H1 (cell line): ENCODE measurements around the gene PLBD1. TPM values are rescaled to one million over a fixed set of nuclear protein-coding genes. Genes with fewer than 3 reads are reported as not detected.

Experiments used
- CTCF ChIA-PET: fragments of 300-600 bp; sonication (Branson Sonifier 250); formaldehyde crosslinking; loops from one replicate; lab custom pipeline; 2021; ENCODE audit not compliant: partially characterized antibody; lab: Charles Lee
- POLR2A ChIA-PET: fragments of 300-600 bp; sonication (Branson Sonifier 250); formaldehyde crosslinking; loops from one replicate; lab custom pipeline; 2021; ENCODE audit warnings: inconsistent platforms; ENCODE audit not compliant: partially characterized antibody; lab: Charles Lee
- DNase-seq, 2 experiments: peaks; one replicate each; pipeline versions ENCODE4 v3.0.0 to v3.0.0-alpha.2; 2010 to 2022; ENCODE audit warnings: low spot score in 2 of 2, low read depth in 1 of 2, mixed read lengths in 1 of 2
- FAIRE-seq: peaks from 2 replicates; lab custom pipeline; 2011; peaks lifted over from hg19 to GRCh38; lab: Jason Lieb, UNC
- H2AFZ ChIP-seq: 2 replicates; pipeline ENCODE4 v1.8.1; 2012; ENCODE audit warnings: low read length, inconsistent platforms
- H2AK5ac ChIP-seq: 2 replicates; pipeline ENCODE4 v1.6.1; 2013; ENCODE audit warnings: low read depth, low read length
- H2BK120ac ChIP-seq: replicated peaks from 2 replicates; pipeline ENCODE3; 2013; ENCODE audit warnings: low read depth, low read length, inconsistent platforms
- H2BK12ac ChIP-seq: 2 replicates; pipeline ENCODE4 v1.6.1; 2013; ENCODE audit warnings: low read depth, low read length
- H2BK15ac ChIP-seq: 2 replicates; pipeline ENCODE4 v1.6.1; 2013; ENCODE audit warnings: low read length
- H2BK20ac ChIP-seq: 2 replicates; pipeline ENCODE4 v1.6.1; 2013; ENCODE audit warnings: low read length
- H2BK5ac ChIP-seq: 2 replicates; pipeline ENCODE4 v1.6.1; 2013; ENCODE audit warnings: low read depth, low read length
- H3K14ac ChIP-seq: 2 replicates; pipeline ENCODE4 v1.6.1; 2013; ENCODE audit warnings: inconsistent platforms; ENCODE audit not compliant: insufficient read length
- H3K18ac ChIP-seq: 2 replicates; pipeline ENCODE4 v1.6.1; 2013; ENCODE audit warnings: low read length; ENCODE audit errors: extremely low read depth
- H3K23ac ChIP-seq: 2 replicates; pipeline ENCODE4 v1.6.1; 2013; ENCODE audit warnings: inconsistent platforms; ENCODE audit not compliant: insufficient read length
- H3K23me2 ChIP-seq: 2 replicates; pipeline ENCODE4 v1.6.1; 2013; ENCODE audit warnings: low read depth, low read length
- H3K27ac ChIP-seq: 2 replicates; pipeline ENCODE4 v1.6.1; 2011; ENCODE audit warnings: low read depth, low read length, inconsistent platforms
- H3K27me3 ChIP-seq, 4 experiments: replicated peaks in 1 of 4; 1 replicate in 1 of 4; 2 replicates in 3 of 4; pipeline versions ENCODE4 v1.6.1 to v1.8.1; 2011 to 2013; ENCODE audit warnings: low read length in 3 of 4, mild to moderate bottlenecking in 3 of 4, inconsistent platforms in 2 of 4, mixed read lengths in 2 of 4, moderate library complexity in 1 of 4; ENCODE audit not compliant: control insufficient read depth in 3 of 4, insufficient read depth in 3 of 4; ENCODE audit errors: extremely low read depth in 1 of 4
- H3K36me3 ChIP-seq, 4 experiments: 2 replicates each; pipeline versions ENCODE4 v1.6.1 to v1.8.1; 2011 to 2013; ENCODE audit warnings: mild to moderate bottlenecking in 4 of 4, low read length in 3 of 4, moderate library complexity in 2 of 4, control low read depth in 1 of 4, inconsistent platforms in 1 of 4; ENCODE audit not compliant: insufficient read depth in 4 of 4, control insufficient read depth in 2 of 4
- H3K4ac ChIP-seq: replicated peaks from 2 replicates; pipeline ENCODE3; 2013; ENCODE audit warnings: low read length, low read depth, mixed read lengths, inconsistent platforms; ENCODE audit not compliant: insufficient read length
- H3K4me1 ChIP-seq, 4 experiments: replicated peaks in 1 of 4; 1 replicate in 1 of 4; 2 replicates in 3 of 4; pipeline versions ENCODE4 v1.6.1 to v1.8.1; 2011 to 2013; ENCODE audit warnings: low read length in 3 of 4, inconsistent platforms in 2 of 4, mixed read lengths in 1 of 4; ENCODE audit not compliant: insufficient read depth in 4 of 4, control insufficient read depth in 3 of 4
- H3K4me2 ChIP-seq, 2 experiments: 2 replicates each; pipeline versions ENCODE4 v1.6.1 to v1.8.1; 2011 to 2013; ENCODE audit warnings: low read depth in 2 of 2, low read length in 2 of 2, control low read depth in 1 of 2, inconsistent platforms in 1 of 2, mild to moderate bottlenecking in 1 of 2; ENCODE audit not compliant: insufficient read depth in 1 of 2
- H3K4me3 ChIP-seq, 4 experiments: fragments of 200-600, 300-600 bp in 1 of 4; sonication (generic), shearing (Covaris generic), sonication (Bioruptor Twin) in 1 of 4; 2 replicates each; pipeline versions ENCODE4 v1.5.1 to v1.8.1; 2011 to 2016; ENCODE audit warnings: low read length in 4 of 4, low read depth in 3 of 4, control low read depth in 2 of 4, inconsistent platforms in 2 of 4, mild to moderate bottlenecking in 2 of 4, mixed read lengths in 1 of 4, moderate library complexity in 1 of 4; ENCODE audit not compliant: insufficient read depth in 2 of 4; ENCODE audit errors: extremely low read depth in 1 of 4
- H3K56ac ChIP-seq: replicated peaks from 2 replicates; pipeline ENCODE3; 2013; ENCODE audit warnings: low read depth, mild to moderate bottlenecking, mixed read lengths, low read length, inconsistent platforms; ENCODE audit not compliant: insufficient read length
- H3K79me1 ChIP-seq: 2 replicates; pipeline ENCODE4 v1.6.1; 2013; ENCODE audit warnings: low read depth, low read length, control low read depth
- H3K79me2 ChIP-seq, 2 experiments: 2 replicates each; pipeline versions ENCODE4 v1.6.1 to v1.8.1; 2012 to 2013; ENCODE audit warnings: low read length in 2 of 2, mild to moderate bottlenecking in 2 of 2, inconsistent platforms in 1 of 2; ENCODE audit not compliant: insufficient read depth in 2 of 2, control insufficient read depth in 1 of 2
- H3K9ac ChIP-seq, 4 experiments: replicated peaks in 1 of 4; 1 replicate in 1 of 4; 2 replicates in 3 of 4; pipeline versions ENCODE4 v1.6.1 to v1.8.1; 2011 to 2013; ENCODE audit warnings: low read depth in 3 of 4, low read length in 3 of 4, control low read depth in 2 of 4, mild to moderate bottlenecking in 2 of 4, moderate library complexity in 2 of 4, inconsistent platforms in 1 of 4; ENCODE audit errors: extremely low read depth in 1 of 4
- H3K9me3 ChIP-seq, 2 experiments: 2 replicates each; pipeline versions ENCODE4 v1.6.1 to v1.8.1; 2012 to 2013; ENCODE audit warnings: mild to moderate bottlenecking in 2 of 2, moderate library complexity in 2 of 2, control low read depth in 1 of 2, inconsistent platforms in 1 of 2, low read depth in 1 of 2, low read length in 1 of 2, mixed read lengths in 1 of 2; ENCODE audit not compliant: insufficient read depth in 2 of 2
- H4K20me1 ChIP-seq, 2 experiments: replicated peaks in 1 of 2; 2 replicates each; pipeline versions ENCODE3 to v1.8.1; 2011 to 2013; ENCODE audit warnings: inconsistent platforms in 2 of 2, low read length in 2 of 2, mild to moderate bottlenecking in 1 of 2; ENCODE audit not compliant: insufficient read depth in 2 of 2, control insufficient read depth in 1 of 2
- H4K5ac ChIP-seq: 2 replicates; pipeline ENCODE4 v1.6.1; 2013; ENCODE audit warnings: low read length, low read depth, mixed read lengths, inconsistent platforms; ENCODE audit not compliant: insufficient read length
- H4K8ac ChIP-seq: 2 replicates; pipeline ENCODE4 v1.8.0; 2013; ENCODE audit warnings: mild to moderate bottlenecking, moderate library complexity, low read length, inconsistent platforms; ENCODE audit not compliant: insufficient read depth; ENCODE audit errors: extremely low read depth
- H4K91ac ChIP-seq: replicated peaks from 2 replicates; pipeline ENCODE3; 2013; ENCODE audit warnings: low read length, mixed read lengths, inconsistent platforms; ENCODE audit not compliant: insufficient read length
- ASH2L ChIP-seq: fragments of 200-600, 300-600 bp; sonication (generic); IDR thresholded peaks from one replicate; pipeline ENCODE4 v1.7.1; 2017; ENCODE audit warnings: low read length
- BRCA1 ChIP-seq: IDR thresholded peaks from 2 replicates; pipeline ENCODE4 v1.6.1; 2012; ENCODE audit warnings: low read depth, low read length, improper control_type of control experiment
- GTF2F1 ChIP-seq: IDR thresholded peaks from 2 replicates; pipeline ENCODE4 v1.6.1; 2012; ENCODE audit warnings: low read depth, low read length, improper control_type of control experiment, borderline replicate concordance
- JUN ChIP-seq: IDR thresholded peaks from 2 replicates; pipeline ENCODE4 v1.6.1; 2011; ENCODE audit warnings: low read depth, mild to moderate bottlenecking, improper control_type of control experiment, low read length
- JUND ChIP-seq: IDR thresholded peaks from 2 replicates; pipeline ENCODE4 v1.6.1; 2011; ENCODE audit warnings: mild to moderate bottlenecking, improper control_type of control experiment, low read length
- KDM5A ChIP-seq: fragments of 200-600 bp; IDR thresholded peaks from 2 replicates; pipeline ENCODE4 v1.7.1; 2012; ENCODE audit warnings: mild to moderate bottlenecking, low read length, inconsistent platforms, mixed read lengths
- POLR2A ChIP-seq, 2 experiments: IDR thresholded peaks; 1 replicate in 1 of 2; 2 replicates in 1 of 2; pipeline ENCODE4 v1.6.1; 2011; ENCODE audit warnings: low read depth in 2 of 2, low read length in 2 of 2, mild to moderate bottlenecking in 2 of 2; ENCODE audit errors: control extremely low read depth in 1 of 2
- POU5F1 ChIP-seq: IDR thresholded peaks from 2 replicates; pipeline ENCODE4 v1.6.1; 2011; ENCODE audit warnings: low read depth, mild to moderate bottlenecking, low read length, moderate library complexity
- RNF2 ChIP-seq: fragments of 200-900, 300-1000 bp; sonication (generic); IDR thresholded peaks from 2 replicates; pipeline ENCODE4 v1.7.1; 2016; ENCODE audit warnings: borderline replicate concordance, low read depth, mild to moderate bottlenecking, antibody characterized with exemption, low read length; ENCODE audit not compliant: poor library complexity, severe bottlenecking; ENCODE audit errors: missing control alignments
- SIX5 ChIP-seq: IDR thresholded peaks from 2 replicates; pipeline ENCODE4 v1.6.1; 2011; ENCODE audit warnings: mild to moderate bottlenecking, low read depth, low read length
- SP2 ChIP-seq: IDR thresholded peaks from 2 replicates; pipeline ENCODE4 v1.6.1; 2012; ENCODE audit warnings: mild to moderate bottlenecking, low read length, inconsistent platforms
- ZNF274 ChIP-seq: IDR thresholded peaks from 2 replicates; pipeline ENCODE4 v1.7.0; 2012; ENCODE audit warnings: low read length, borderline replicate concordance; ENCODE audit errors: extremely low read depth
- WGBS, 2 experiments: shearing (Covaris generic) in 1 of 2; methylation state at CpG; one replicate each; pipeline versions ENCODE4 v1.1.6 to v1.1.7; 2013 to 2015; ENCODE audit warnings: low lambda C conversion rate in 2 of 2, mixed read lengths in 2 of 2, inconsistent platforms in 1 of 2, low coverage in 1 of 2, missing lambda C conversion rate in 1 of 2; ENCODE audit not compliant: insufficient replicate concordance in 2 of 2, insufficient coverage in 1 of 2, insufficient read length in 1 of 2; ENCODE audit errors: extremely low coverage in 1 of 2, missing lambda C conversion rate in 1 of 2; 5-methylcytosine and 5-hydroxymethylcytosine counted together
- polyA plus RNA-seq, 7 experiments: library from polyadenylated mRNA; depleted of rRNA in 3 of 7; stranded (reverse) in 5 of 7; unstranded in 2 of 7; fragments of >200 nt in 5 of 7; fragments of 200-250 nt in 2 of 7; gene quantifications; 1 replicate in 5 of 7; 2 replicates in 1 of 7; 4 replicates in 1 of 7; pipeline versions ENCODE4 v1.2.1 to v1.2.3, GENCODE V29; 2011 to 2013; ENCODE audit warnings: missing spikeins in 2 of 7, mixed read lengths in 2 of 7
- total RNA-seq: library from RNA; stranded (reverse); fragmentation: NEBNext Ultra II Directional; extraction: Animal tissue kit (Norgen Biotek cat#: 25700); gene quantifications from 2 replicates; pipeline ENCODE4 v1.2.1, GENCODE V29; 2021

PLBD1 gene
- total and polyA plus RNA-seq, 2 of the 8 experiments (the other 6 are each of a cell fraction or from before 2014, with no cell fraction given) = 6.3 to 12.3 TPM

- Histone ChIP-seq H3K14ac (no peak overlapping the region), H2BK5ac (no peak overlapping the region), H3K36me3 (no peaks in the 10 kb centered on the region), H2AK5ac (no peak overlapping the region), H4K20me1 (no peaks in the 10 kb centered on the region), H3K4me3 (no peak overlapping the region), H3K4ac (no peak overlapping the region), H2BK20ac (no peak overlapping the region), H4K8ac (no peak overlapping the region), H3K79me2 (no peaks in the 10 kb centered on the region), H3K27me3 (no peaks in the 10 kb centered on the region), H3K27ac (no peak overlapping the region), H3K4me2 (no peak overlapping the region), H4K91ac (no peak overlapping the region), H3K79me1 (no peaks in the 10 kb centered on the region), H2BK12ac (no peak overlapping the region), H3K23me2 (no peaks in the 10 kb centered on the region), H3K18ac (no peak overlapping the region), H3K9me3 (no peaks in the 10 kb centered on the region), H3K56ac (no peak overlapping the region), H3K9ac (no peak overlapping the region), H3K23ac (no peak overlapping the region), H3K4me1 (no peaks in the 10 kb centered on the region), H2BK15ac (no peak overlapping the region), H2BK120ac (no peak overlapping the region), H4K5ac (no peak overlapping the region), H2AFZ (no peak overlapping the region)
- no peak for DNase-seq
- 83% methylated on average over 4 of the region's 4 CpGs; no CpG with 5 or more reads in 1 of the 2 experiments for WGBS, 2 experiments
- FAIRE-seq = no peak
- CTCF ChIA-PET = interaction anchor here (0.8 to 1.3 kb wide), 7 partner anchors 9 to 355 kb away, joined by 3 to 4 read pairs (median 3); no protein-coding TSS in a partner anchor
- no peak for TF ChIP-seq BRCA1
- TF ChIP-seq JUN = no peak
- TF ChIP-seq ZNF274 = no peak
- TF ChIP-seq SP2 = no peak
- TF ChIP-seq KDM5A = no peak
- TF ChIP-seq SIX5 = no peak
- TF ChIP-seq POLR2A (IDR thresholded peaks at IDR 0.05; ENCODE audit: control extremely low read depth in 1 of 2, low read depth in 2 of 2, low read length in 2 of 2) = no peak
- TF ChIP-seq GTF2F1 = no peak
- no peak for TF ChIP-seq JUND
- no peak for TF ChIP-seq ASH2L
- TF ChIP-seq POU5F1 = no peak
- no peak for TF ChIP-seq RNF2
- POLR2A ChIA-PET = interaction anchor here (0.6 to 0.8 kb wide), 2 partner anchors 51 to 624 kb away, joined by 3 to 4 read pairs; no protein-coding TSS in a partner anchor
Observed at GRCh38 chr12:14540801-14541462, 26.8 kb downstream of the PLBD1 start.
